Endothelial cell (in vitro differentiated cells): ENCODE results near the gene SFXN3. TPM values are rescaled to one million over a fixed set of nuclear protein-coding genes. Genes with fewer than 3 reads are reported as not detected.

Source experiments
- DNase-seq: peaks from one replicate; pipeline ENCODE4 v3.0.0; 2021; ENCODE audit warnings: low spot score
- H3K27ac Mint-ChIP-seq: one replicate; pipeline ENCODE4 v1.8.0; 2021; ENCODE audit warnings: mixed read lengths, inconsistent platforms; ENCODE audit not compliant: unreplicated experiment
- H3K27me3 Mint-ChIP-seq: one replicate; pipeline ENCODE4 v1.8.0; 2021; ENCODE audit warnings: mild to moderate bottlenecking, moderate library complexity, mixed read lengths, inconsistent platforms; ENCODE audit not compliant: unreplicated experiment
- H3K36me3 Mint-ChIP-seq: one replicate; pipeline ENCODE4 v1.8.0; 2021; ENCODE audit warnings: mild to moderate bottlenecking, low read depth, mixed read lengths, inconsistent platforms; ENCODE audit not compliant: unreplicated experiment
- H3K4me1 Mint-ChIP-seq: one replicate; pipeline ENCODE4 v1.8.0; 2021; ENCODE audit warnings: mild to moderate bottlenecking, mixed read lengths, inconsistent platforms; ENCODE audit not compliant: unreplicated experiment
- H3K4me3 Mint-ChIP-seq: one replicate; pipeline ENCODE4 v1.8.0; 2021; ENCODE audit warnings: mild to moderate bottlenecking, mixed read lengths, inconsistent platforms; ENCODE audit not compliant: unreplicated experiment
- H3K9me3 Mint-ChIP-seq: one replicate; pipeline ENCODE4 v1.8.0; 2021; ENCODE audit warnings: mixed read lengths, inconsistent platforms; ENCODE audit not compliant: unreplicated experiment
- total RNA-seq: library from RNA; stranded (reverse); fragmentation: NEBNext Ultra II Directional; extraction: Animal tissue kit (Norgen Biotek cat#: 25700); gene quantifications from one replicate; pipeline ENCODE4 v1.2.1, GENCODE V29; 2021; ENCODE audit not compliant: unreplicated experiment
- TF ChIP-seq, protein P1 (sequence below): fragments of 200-600 bp; sonication (generic); IDR thresholded peaks from one replicate; pipeline ENCODE4 v1.5.0; 2021; ENCODE audit warnings: antibody characterized with exemption; ENCODE audit not compliant: unreplicated experiment

Gene SFXN3
- total RNA-seq, 1 donor from 2014 or later, result 27.1 TPM

DNA sequence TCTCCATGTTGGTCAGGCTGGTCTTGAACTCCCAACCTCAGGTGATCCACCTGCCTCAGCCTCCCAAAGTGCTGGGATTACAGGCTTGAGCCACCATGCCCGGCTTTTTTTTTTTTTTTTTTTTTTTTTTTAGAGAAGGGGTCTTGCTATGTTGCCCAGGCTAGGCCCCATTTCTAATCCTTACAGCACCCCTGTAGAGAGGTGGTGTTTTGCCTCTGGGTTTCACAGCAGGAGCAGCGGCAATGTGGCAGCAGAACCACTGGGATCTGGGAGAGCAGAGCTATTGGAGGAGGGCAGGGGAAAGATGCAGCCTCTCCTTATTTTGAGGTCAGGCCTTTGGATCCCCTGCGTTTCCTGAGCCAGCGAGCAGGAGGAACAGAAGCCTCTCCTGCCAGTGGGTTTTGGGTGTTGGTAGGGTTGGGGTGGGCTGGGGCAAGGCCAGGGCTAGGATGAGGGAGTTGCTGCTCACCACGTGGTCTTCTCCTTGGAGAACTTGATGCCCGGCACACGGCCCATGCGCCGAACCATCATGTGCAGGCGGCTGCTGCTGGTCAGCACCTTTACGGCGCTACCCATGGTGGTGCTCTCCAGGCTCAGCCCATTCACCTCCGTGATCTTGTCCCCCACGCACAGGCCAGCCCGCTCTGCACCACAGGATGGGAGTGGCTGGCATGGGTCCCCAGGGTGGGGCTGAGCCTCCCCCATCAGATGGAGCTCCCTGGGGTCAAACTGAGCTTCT, 7.9 kb upstream of the SFXN3 start:
- Mint-ChIP-seq H3K9me3 (no peaks in the 10 kb centered on the region), H3K27me3 (peaks cover 14% of the 10 kb centered on the region), H3K36me3 (no peaks in the 10 kb centered on the region), H3K4me3 (no peak overlapping the region), H3K4me1 (peaks cover 5% of the 10 kb centered on the region), H3K27ac (no peak overlapping the region)
- TF ChIP-seq, protein P1, sequence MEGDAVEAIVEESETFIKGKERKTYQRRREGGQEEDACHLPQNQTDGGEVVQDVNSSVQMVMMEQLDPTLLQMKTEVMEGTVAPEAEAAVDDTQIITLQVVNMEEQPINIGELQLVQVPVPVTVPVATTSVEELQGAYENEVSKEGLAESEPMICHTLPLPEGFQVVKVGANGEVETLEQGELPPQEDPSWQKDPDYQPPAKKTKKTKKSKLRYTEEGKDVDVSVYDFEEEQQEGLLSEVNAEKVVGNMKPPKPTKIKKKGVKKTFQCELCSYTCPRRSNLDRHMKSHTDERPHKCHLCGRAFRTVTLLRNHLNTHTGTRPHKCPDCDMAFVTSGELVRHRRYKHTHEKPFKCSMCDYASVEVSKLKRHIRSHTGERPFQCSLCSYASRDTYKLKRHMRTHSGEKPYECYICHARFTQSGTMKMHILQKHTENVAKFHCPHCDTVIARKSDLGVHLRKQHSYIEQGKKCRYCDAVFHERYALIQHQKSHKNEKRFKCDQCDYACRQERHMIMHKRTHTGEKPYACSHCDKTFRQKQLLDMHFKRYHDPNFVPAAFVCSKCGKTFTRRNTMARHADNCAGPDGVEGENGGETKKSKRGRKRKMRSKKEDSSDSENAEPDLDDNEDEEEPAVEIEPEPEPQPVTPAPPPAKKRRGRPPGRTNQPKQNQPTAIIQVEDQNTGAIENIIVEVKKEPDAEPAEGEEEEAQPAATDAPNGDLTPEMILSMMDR, result no peak
- DNase-seq, result no peak

GRCh38 chr10:101027106-101027720, 3.8 kb upstream of the SFXN3 start:
- peaks cover 16% of the 10 kb centered on the region for H3K27me3 Mint-ChIP-seq
- TF ChIP-seq, protein P1, result no peak
- DNase-seq, result no peak
- H3K36me3 Mint-ChIP-seq, result no peaks in the 10 kb centered on the region
- H3K9me3 Mint-ChIP-seq, result no peaks in the 10 kb centered on the region
- peaks cover 13% of the 10 kb centered on the region for H3K4me1 Mint-ChIP-seq
- no peak overlapping the region for H3K27ac Mint-ChIP-seq
- no peak overlapping the region for H3K4me3 Mint-ChIP-seq

GRCh38 chr10:101028446-101029337, 2.3 kb upstream of the SFXN3 start:
- Mint-ChIP-seq H3K27ac (no peak overlapping the region), H3K36me3 (no peaks in the 10 kb centered on the region), H3K27me3 (peaks cover 19% of the 10 kb centered on the region), H3K9me3 (no peaks in the 10 kb centered on the region), H3K4me1 (peaks cover 25% of the 10 kb centered on the region), H3K4me3 (no peak overlapping the region)
- DNase-seq, result no peak
- TF ChIP-seq, protein P1, result no peak

GRCh38 chr10:101029520-101030295, 1.3 kb upstream of the SFXN3 start:
- DNase-seq, result peak; percentile 44
- no peak overlapping the region for H3K4me3 Mint-ChIP-seq
- H3K27ac Mint-ChIP-seq, result no peak overlapping the region
- no peaks in the 10 kb centered on the region for H3K9me3 Mint-ChIP-seq
- no peaks in the 10 kb centered on the region for H3K36me3 Mint-ChIP-seq
- peaks cover 25% of the 10 kb centered on the region for H3K4me1 Mint-ChIP-seq
- H3K27me3 Mint-ChIP-seq, result peaks cover 19% of the 10 kb centered on the region
- TF ChIP-seq, protein P1, result no peak
